ENCODE results near the gene LAGE3.

Gene LAGE3

GRCh38 chrX:154459832-154460231, 19.2 kb downstream of the LAGE3 start:
- TF ChIP-seq CTCF (conservative IDR thresholded peaks at IDR 0.05) = no peak

GRCh38 chrX:154458954-154459778, 19.9 kb downstream of the LAGE3 start:
- peak overlapping the region; percentile 77; the same call in 1 of the 2 replicates for H3K27ac ChIP-seq

More at GRCh38 chrX:154459832-154460231, 19.2 kb downstream of the LAGE3 start:
- H3K27ac ChIP-seq = peak overlapping the region; percentile 77; the same call in 1 of the 2 replicates

GRCh38 chrX:154458116-154458953, 20.7 kb downstream of the LAGE3 start, which contains the start of gene PLXNA3:
Gene PLXNA3, plus strand, starts transcription at chrX:154458281. Its CDS starts 1,903 bp downstream, at chrX:154460184.
- TF ChIP-seq CTCF (conservative IDR thresholded peaks at IDR 0.05) = no peak
- H3K27ac ChIP-seq = peak within 1 kb of the TSS; percentile 77

More at GRCh38 chrX:154458954-154459778, 19.9 kb downstream of the LAGE3 start:
- TF ChIP-seq CTCF (conservative IDR thresholded peaks at IDR 0.05) = no peak

- H3K27ac ChIP-seq = peak overlapping the region; percentile 77
These were observed 21.5 kb downstream of the LAGE3 start for GRCh38 chrX:154457491-154458115.

DNA sequence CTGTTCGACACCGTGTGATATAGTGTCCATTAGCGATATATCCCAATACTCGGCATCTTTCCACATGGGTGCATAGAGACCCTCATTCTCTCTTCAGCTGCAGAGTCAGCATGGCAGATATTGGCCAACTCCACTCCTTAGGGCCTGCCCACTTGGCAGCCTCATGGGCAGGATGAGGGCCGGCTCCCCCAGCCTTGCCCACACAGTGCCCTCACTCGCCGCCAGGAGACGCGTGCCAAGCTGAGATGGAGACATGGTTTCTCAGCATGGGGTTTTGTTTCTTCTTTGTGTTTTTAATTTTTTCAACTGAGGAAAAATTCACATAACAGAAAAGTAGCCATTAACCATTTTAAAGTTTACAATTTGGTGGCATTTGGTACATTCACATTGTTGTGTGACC, 26.3 kb downstream of the LAGE3 start:
- H3K27ac ChIP-seq = no peak overlapping the region
- TF ChIP-seq CTCF (conservative IDR thresholded peaks at IDR 0.05) = no peak

More at GRCh38 chrX:154457491-154458115, 21.5 kb downstream of the LAGE3 start:
- no peak for TF ChIP-seq CTCF (conservative IDR thresholded peaks at IDR 0.05)

GRCh38 chrX:154450312-154450711, 28.8 kb downstream of the LAGE3 start:
- no peak for TF ChIP-seq CTCF (conservative IDR thresholded peaks at IDR 0.05)
- H3K27ac ChIP-seq = no peak overlapping the region
